HG02798 (cell line): ENCODE results near the gene CHN2.
A peak's percentile ranks its signal among the peaks of the same experiment; 100 is the strongest.

Experiments
- ATAC-seq: cut with Tn5 transposase; IDR thresholded peaks from one replicate; pipeline ENCODE4 v1.9.1; 2021; ENCODE audit warnings: mild to moderate bottlenecking; ENCODE audit not compliant: unreplicated experiment, poor library complexity

Gene CHN2

GRCh38 chr7:29277436-29278215, 83.1 kb downstream of the CHN2 start:
- ATAC-seq = no peak

DNA sequence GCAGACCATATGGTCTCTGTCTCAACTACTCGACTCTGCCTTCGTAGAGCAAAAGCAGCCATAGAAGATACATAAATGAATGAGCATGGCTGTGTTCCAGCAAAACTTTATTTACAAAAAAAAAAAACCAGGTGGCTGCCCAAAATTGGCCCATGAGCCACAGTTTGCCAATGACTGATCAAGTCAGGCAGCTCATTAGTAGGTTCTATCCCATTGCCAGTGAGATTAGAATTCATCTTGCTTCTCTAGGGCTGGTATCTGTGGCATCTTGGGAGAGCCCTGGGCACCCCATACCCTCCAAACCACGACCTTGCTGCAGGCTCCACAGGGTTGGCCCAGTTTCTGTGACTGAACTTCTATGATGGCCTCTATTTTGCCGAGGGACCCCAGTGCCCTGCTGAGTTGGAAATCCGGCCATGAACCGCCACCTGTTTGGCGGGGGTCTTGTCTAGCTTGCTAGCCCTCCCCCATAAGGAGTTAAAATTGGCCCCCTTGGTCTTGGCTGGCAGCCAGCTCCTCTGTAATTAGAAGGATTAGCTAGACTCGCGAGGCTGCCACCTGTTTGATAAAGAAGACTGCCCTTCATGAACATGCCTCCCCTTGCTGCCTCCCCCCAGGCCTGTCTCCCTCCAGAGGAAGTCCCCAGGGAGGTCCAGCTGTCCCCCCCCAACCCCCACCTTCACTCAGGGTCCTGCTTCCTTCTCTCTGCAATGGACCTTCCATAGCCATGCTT, 83.9 kb downstream of the CHN2 start:
- no peak for ATAC-seq

DNA sequence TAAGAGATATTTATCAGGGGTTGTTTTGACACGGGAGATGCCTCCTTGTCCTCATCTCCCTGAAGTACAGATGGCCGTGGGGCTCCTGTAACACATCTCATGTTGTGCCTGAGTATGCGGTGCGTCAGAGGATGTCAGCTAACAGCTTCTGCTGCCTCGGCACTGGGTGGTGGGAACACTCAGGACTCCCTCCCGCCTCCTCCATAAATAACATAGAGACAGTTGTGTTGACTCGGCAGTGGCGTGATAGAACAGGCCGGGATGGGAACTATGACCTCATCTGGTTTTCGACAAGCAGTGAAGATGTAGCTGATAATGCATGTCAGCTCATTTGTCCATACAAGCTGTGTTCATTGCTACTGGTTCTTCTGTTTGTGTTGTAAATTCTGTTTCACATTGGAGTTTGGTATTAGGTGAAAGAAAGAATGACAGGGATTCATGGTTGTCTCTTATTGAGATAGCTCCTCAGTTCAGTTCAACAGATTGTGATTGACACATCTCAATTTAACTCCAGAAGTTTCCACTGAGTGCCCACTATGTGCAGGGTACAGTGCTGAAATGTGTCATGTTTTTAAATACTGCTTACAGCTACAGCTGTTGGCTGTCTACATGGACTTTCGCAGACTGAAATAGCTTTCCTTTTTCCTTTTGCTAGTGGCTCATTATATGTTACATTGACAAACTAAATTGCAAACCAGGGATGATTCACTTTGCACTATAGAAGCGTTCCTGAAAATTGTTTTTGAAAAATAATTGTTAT, 87.4 kb downstream of the CHN2 start:
- ATAC-seq = no peak

GRCh38 chr7:29282819-29283414, 88.3 kb downstream of the CHN2 start:
- ATAC-seq = no peak

GRCh38 chr7:29284696-29285443, 90.3 kb downstream of the CHN2 start:
- no peak for ATAC-seq

DNA sequence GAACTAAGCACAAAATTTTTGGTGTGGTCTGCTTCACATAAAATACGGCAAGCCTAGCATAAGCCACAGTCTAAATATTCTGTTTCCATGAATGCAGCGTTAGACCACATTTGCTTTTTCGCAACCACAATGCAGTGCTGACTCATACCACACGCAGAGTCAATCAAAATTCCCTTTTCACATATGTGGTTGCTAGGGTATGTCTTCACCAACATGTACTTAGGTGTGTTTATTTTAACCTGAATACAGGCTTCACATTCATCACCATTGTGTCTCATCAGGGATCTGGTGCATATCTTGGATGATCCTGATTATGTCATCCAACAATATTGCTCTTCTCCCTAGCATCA, 90.8 kb downstream of the CHN2 start:
- peak; percentile 60 for ATAC-seq

DNA sequence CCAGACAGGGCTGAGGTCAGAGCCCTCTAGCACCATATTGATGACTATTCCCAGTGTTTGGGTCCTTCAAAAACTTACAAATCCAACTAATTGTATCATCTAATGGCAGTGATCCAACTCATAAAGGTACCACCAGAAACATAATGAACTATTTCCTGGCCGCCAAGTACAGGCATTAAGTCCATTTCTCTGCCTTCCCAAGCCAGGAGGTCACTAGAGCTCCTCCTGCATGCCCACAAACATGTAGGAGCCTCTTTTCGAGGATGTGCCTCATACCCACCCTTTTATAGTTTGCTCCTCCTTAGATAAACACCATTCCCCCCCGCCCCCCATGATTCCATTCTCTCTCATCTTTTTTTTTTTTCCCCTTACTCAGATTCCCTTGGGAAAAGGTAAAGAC, 91.3 kb downstream of the CHN2 start:
- no peak for ATAC-seq

GRCh38 chr7:29287366-29287765, 92.8 kb downstream of the CHN2 start:
- ATAC-seq = no peak

GRCh38 chr7:29288181-29289091, 93.9 kb downstream of the CHN2 start:
- ATAC-seq = no peak

DNA sequence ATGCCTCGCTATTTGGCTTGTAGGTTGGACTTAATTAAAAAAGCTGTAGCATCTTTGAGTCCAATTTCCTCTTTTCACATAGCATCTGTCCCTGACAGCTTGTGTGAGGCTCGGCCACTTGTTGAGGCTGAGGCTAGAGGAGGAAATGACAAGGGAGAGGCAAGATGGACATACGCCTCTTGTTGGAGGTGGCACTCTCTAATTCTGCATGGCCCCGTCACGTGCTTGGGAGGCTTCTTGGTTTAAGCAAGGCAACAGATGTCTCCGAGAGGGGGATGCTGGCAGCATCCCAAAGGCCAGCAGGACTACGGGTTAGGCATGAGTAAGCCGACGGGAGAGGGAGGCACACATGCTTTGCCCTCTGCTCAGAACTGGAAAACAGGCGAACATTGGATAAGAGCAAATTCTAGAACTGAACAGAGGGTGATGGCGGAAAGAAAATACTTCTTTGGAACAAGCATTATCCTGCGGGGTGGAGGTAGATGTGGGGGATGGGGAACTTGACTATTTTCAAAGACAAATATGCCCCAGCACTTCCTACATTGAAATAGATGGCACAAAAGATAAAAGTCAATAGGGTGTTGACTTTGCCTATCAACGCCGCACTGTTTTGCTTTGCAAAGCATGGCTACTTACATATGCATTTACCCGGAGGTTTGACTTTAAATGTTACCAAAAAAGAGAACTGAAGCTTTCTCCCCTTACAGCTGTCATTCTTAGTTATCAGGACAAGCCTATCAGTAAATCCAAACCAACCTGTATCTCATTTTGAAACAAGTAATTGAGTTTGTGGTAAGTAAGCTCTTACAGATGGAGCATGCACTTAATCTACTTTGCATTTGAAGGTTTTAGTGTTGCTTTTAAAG, 94.8 kb downstream of the CHN2 start:
- ATAC-seq = peak; percentile 51

GRCh38 chr7:29290829-29291228, 96.3 kb downstream of the CHN2 start:
- ATAC-seq = no peak

GRCh38 chr7:29291723-29292618, 97.4 kb downstream of the CHN2 start:
- no peak for ATAC-seq

DNA sequence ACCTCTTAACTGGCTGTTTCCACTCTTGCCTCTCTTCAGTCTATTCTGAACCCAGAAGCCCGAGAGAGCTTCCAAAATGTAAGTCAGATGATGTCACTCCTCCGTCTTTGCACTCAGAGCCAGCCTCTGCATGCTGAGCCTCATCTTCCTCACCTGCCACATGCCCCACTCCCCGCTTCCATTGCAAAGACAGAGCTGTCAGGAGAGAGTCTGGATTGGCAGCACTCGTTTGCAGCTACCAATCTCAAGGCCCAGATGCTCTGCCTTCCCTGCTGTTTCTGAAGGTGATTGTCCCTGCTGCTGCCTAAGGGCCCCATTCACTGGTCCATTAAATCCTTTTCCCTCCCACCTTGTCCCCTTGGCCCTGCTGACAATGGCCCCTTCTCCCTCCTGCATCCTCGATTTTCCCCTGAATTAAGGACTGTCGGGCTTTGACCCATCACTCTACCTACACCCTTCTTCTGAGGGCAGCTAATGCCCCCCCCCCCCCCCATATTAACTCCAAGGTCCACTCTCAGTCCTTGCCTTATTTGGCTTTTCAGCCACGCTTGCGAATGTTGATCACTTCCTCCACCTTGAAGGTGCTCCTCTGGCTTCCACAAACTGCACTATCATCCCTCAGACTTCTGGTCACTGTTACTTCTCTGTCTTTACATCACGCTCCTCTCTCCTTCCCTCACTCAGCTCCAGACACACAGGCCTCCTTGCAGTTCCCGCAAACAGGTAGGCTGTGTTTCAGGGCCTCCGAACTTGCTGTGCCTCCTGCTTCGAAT, 98.5 kb downstream of the CHN2 start:
- ATAC-seq = no peak

GRCh38 chr7:29296421-29296820, 101.8 kb downstream of the CHN2 start:
- ATAC-seq = no peak

GRCh38 chr7:29297194-29297890, 102.8 kb downstream of the CHN2 start:
- no peak for ATAC-seq

- no peak for ATAC-seq
Observed at GRCh38 chr7:29299086-29299485, 104.5 kb downstream of the CHN2 start.
